ENCODE results near the gene ATP10A. TPM values are rescaled to one million over a fixed set of nuclear protein-coding genes. Genes with fewer than 3 reads are reported as not detected.

ATP10A gene
- total RNA-seq, 1 experiment from 2014 or later: not detected

GRCh38 chr15:25824618-25825017, 38.5 kb downstream of the ATP10A start:
- Mint-ChIP-seq H3K36me3 (ENCODE audit: insufficient read depth, unreplicated experiment) (no peaks in the 10 kb centered on the region), H3K27ac (ENCODE audit: low read depth, unreplicated experiment) (no peak overlapping the region), H3K27me3 (ENCODE audit: insufficient read depth, unreplicated experiment) (no peaks in the 10 kb centered on the region), H3K9me3 (ENCODE audit: unreplicated experiment) (peaks cover 48% of the 10 kb centered on the region), H3K4me1 (ENCODE audit: insufficient read depth, unreplicated experiment) (no peaks in the 10 kb centered on the region), H3K4me3 (ENCODE audit: unreplicated experiment) (no peak overlapping the region)
- DNase-seq (ENCODE audit: unreplicated experiment): no peak
- intact Hi-C loops (cut with micrococcal nuclease): no loop called here
- ChIA-PET POLR2A (no interaction called here), CTCF (no interaction called here)
- BruUV-seq (replicated peaks): no TSS peak
- TF ChIP-seq CTCF (IDR thresholded peaks at IDR 0.05; ENCODE audit: unreplicated experiment): no peak

- no TSS peak for BruUV-seq (replicated peaks)
- no peaks in the 10 kb centered on the region for H3K27me3 Mint-ChIP-seq (ENCODE audit: insufficient read depth, unreplicated experiment)
- intact Hi-C loops (cut with micrococcal nuclease): no loop called here
- DNase-seq (ENCODE audit: unreplicated experiment): no peak
- no peaks in the 10 kb centered on the region for H3K4me1 Mint-ChIP-seq (ENCODE audit: insufficient read depth, unreplicated experiment)
- POLR2A ChIA-PET: no interaction called here
- CTCF ChIA-PET: no interaction called here
- TF ChIP-seq CTCF (IDR thresholded peaks at IDR 0.05; ENCODE audit: unreplicated experiment): no peak
- no peak overlapping the region for H3K27ac Mint-ChIP-seq (ENCODE audit: low read depth, unreplicated experiment)
- no peaks in the 10 kb centered on the region for H3K36me3 Mint-ChIP-seq (ENCODE audit: insufficient read depth, unreplicated experiment)
- H3K4me3 Mint-ChIP-seq (ENCODE audit: unreplicated experiment): no peak overlapping the region
- peaks cover 42% of the 10 kb centered on the region for H3K9me3 Mint-ChIP-seq (ENCODE audit: unreplicated experiment)
Measured at GRCh38 chr15:25812845-25813244, 50.3 kb downstream of the ATP10A start.

GRCh38 chr15:25812073-25812472, 51.1 kb downstream of the ATP10A start:
- no peak overlapping the region for H3K27ac Mint-ChIP-seq (ENCODE audit: low read depth, unreplicated experiment)
- no TSS peak for BruUV-seq (replicated peaks)
- H3K27me3 Mint-ChIP-seq (ENCODE audit: insufficient read depth, unreplicated experiment): no peaks in the 10 kb centered on the region
- no peak overlapping the region for H3K4me3 Mint-ChIP-seq (ENCODE audit: unreplicated experiment)
- ChIA-PET CTCF (no interaction called here), POLR2A (no interaction called here)
- no peak for TF ChIP-seq CTCF (IDR thresholded peaks at IDR 0.05; ENCODE audit: unreplicated experiment)
- intact Hi-C loops (cut with micrococcal nuclease): no loop called here
- DNase-seq (ENCODE audit: unreplicated experiment): no peak
- H3K9me3 Mint-ChIP-seq (ENCODE audit: unreplicated experiment): peaks cover 42% of the 10 kb centered on the region
- H3K4me1 Mint-ChIP-seq (ENCODE audit: insufficient read depth, unreplicated experiment): no peaks in the 10 kb centered on the region
- no peaks in the 10 kb centered on the region for H3K36me3 Mint-ChIP-seq (ENCODE audit: insufficient read depth, unreplicated experiment)

- Mint-ChIP-seq H3K27ac (ENCODE audit: low read depth, unreplicated experiment) (no peak overlapping the region), H3K36me3 (ENCODE audit: insufficient read depth, unreplicated experiment) (no peaks in the 10 kb centered on the region), H3K27me3 (ENCODE audit: insufficient read depth, unreplicated experiment) (no peaks in the 10 kb centered on the region), H3K4me3 (ENCODE audit: unreplicated experiment) (no peak overlapping the region), H3K9me3 (ENCODE audit: unreplicated experiment) (peaks cover 42% of the 10 kb centered on the region), H3K4me1 (ENCODE audit: insufficient read depth, unreplicated experiment) (no peaks in the 10 kb centered on the region)
- POLR2A ChIA-PET: no interaction called here
- no TSS peak for BruUV-seq (replicated peaks)
- intact Hi-C loops (cut with micrococcal nuclease): no loop called here
- TF ChIP-seq CTCF (IDR thresholded peaks at IDR 0.05; ENCODE audit: unreplicated experiment): no peak
- no peak for DNase-seq (ENCODE audit: unreplicated experiment)
- CTCF ChIA-PET: no interaction called here
Measured at GRCh38 chr15:25811481-25811906, 51.6 kb downstream of the ATP10A start.
